ENCODE data around the gene CD68. TPM values are rescaled to one million over a fixed set of nuclear protein-coding genes. Genes with fewer than 3 reads are reported as not detected.
A peak's percentile ranks its signal among the peaks of the same experiment; 100 is the strongest.

The CD68 gene
- total RNA-seq, 1 donor from 2014 or later, result 1.1 TPM

DNA sequence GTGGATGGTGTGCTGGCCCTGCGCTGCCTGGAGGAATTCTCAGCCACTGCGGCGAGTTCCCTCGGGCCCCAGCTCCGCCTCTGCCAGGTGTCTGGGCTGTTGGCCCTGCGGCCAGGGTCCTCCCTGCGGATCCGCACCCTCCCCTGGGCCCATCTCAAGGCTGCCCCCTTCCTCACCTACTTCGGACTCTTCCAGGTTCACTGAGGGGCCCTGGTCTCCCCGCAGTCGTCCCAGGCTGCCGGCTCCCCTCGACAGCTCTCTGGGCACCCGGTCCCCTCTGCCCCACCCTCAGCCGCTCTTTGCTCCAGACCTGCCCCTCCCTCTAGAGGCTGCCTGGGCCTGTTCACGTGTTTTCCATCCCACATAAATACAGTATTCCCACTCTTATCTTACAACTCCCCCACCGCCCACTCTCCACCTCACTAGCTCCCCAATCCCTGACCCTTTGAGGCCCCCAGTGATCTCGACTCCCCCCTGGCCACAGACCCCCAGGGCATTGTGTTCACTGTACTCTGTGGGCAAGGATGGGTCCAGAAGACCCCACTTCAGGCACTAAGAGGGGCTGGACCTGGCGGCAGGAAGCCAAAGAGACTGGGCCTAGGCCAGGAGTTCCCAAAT is 22.2 kb upstream of the CD68 start:
- TF ChIP-seq CTCF (IDR thresholded peaks at IDR 0.05), result no peak
- peaks cover 26% of the 10 kb centered on the region for H3K4me1 Mint-ChIP-seq (ENCODE audit: unreplicated experiment)
- no peak overlapping the region for H3K4me3 Mint-ChIP-seq (ENCODE audit: unreplicated experiment)
- no peaks in the 10 kb centered on the region for H3K9me3 Mint-ChIP-seq (ENCODE audit: unreplicated experiment)
- H3K27me3 Mint-ChIP-seq (ENCODE audit: unreplicated experiment), result no peaks in the 10 kb centered on the region
- no peak for DNase-seq (ENCODE audit: extremely low spot score, unreplicated experiment)
- H3K27ac Mint-ChIP-seq (ENCODE audit: unreplicated experiment), result no peak overlapping the region
- H3K36me3 Mint-ChIP-seq (ENCODE audit: unreplicated experiment), result no peaks in the 10 kb centered on the region

DNA sequence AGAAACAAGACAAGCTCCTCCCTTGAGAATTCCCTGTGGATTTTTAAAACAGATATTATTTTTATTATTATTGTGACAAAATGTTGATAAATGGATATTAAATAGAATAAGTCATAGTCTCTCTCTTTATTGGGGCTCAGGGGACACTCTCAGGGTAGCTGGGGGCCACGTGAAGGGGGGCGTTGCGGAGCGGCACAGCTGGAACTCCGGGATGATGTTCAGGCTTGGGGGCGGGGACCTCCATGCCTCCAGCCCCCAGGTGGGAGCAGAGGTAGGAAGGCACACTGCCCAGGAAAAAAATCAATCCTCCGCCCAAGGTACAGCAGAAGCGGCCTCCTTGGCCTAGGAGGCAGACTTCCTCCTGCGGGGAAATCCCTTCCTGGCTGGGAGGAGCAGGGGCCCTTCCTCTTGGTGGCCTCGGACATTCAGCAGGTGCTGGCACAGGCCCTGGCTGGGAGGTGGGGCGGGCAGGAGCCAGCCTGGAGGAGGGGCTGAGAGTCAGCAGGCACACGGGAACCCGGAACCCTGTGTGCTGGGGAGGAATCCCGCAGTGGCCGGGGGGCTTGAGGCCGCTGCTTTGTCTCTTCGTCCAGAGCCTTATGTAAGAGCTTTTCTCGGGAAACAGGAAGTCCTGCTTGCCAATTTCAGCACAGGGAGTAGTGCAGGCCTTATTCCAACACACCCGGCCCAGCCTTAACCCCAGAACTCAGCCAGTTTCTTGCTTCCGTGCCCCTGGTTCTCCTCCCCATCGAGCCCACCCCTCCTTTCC is 21.5 kb upstream of the CD68 start:
- DNase-seq (ENCODE audit: extremely low spot score, unreplicated experiment), result no peak
- no peak for TF ChIP-seq CTCF (IDR thresholded peaks at IDR 0.05)
- no peak overlapping the region for H3K4me3 Mint-ChIP-seq (ENCODE audit: unreplicated experiment)
- H3K9me3 Mint-ChIP-seq (ENCODE audit: unreplicated experiment), result no peaks in the 10 kb centered on the region
- H3K36me3 Mint-ChIP-seq (ENCODE audit: unreplicated experiment), result no peaks in the 10 kb centered on the region
- peaks cover 32% of the 10 kb centered on the region for H3K4me1 Mint-ChIP-seq (ENCODE audit: unreplicated experiment)
- peak overlapping the region; percentile 71 for H3K27ac Mint-ChIP-seq (ENCODE audit: unreplicated experiment)
- no peaks in the 10 kb centered on the region for H3K27me3 Mint-ChIP-seq (ENCODE audit: unreplicated experiment)

DNA sequence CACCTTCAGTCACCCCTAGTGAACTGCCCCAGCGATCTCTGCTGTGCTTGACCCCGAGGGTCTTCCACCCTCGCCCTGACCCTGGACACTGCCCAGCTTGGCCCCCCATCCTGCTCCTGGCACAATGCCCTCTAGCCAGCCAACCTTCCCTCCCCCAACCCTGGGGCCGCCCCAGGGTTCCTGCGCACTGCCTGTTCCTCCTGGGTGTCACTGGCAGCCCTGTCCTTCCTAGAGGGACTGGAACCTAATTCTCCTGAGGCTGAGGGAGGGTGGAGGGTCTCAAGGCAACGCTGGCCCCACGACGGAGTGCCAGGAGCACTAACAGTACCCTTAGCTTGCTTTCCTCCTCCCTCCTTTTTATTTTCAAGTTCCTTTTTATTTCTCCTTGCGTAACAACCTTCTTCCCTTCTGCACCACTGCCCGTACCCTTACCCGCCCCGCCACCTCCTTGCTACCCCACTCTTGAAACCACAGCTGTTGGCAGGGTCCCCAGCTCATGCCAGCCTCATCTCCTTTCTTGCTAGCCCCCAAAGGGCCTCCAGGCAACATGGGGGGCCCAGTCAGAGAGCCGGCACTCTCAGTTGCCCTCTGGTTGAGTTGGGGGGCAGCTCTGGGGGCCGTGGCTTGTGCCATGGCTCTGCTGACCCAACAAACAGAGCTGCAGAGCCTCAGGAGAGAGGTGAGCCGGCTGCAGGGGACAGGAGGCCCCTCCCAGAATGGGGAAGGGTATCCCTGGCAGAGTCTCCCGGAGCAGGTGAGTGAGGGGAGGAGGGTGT is 20.7 kb upstream of the CD68 start, which contains the start of gene TNFSF13:
TNFSF13 (plus strand) TSS at position 207 of the 776 bp plus-strand sequence; CDS start at position 497, 290 bp downstream.
- no peak for DNase-seq (ENCODE audit: extremely low spot score, unreplicated experiment)
- H3K4me3 Mint-ChIP-seq (ENCODE audit: unreplicated experiment), result no peak within 1 kb of the TSS
- peaks cover 36% of the 10 kb centered on the region for H3K4me1 Mint-ChIP-seq (ENCODE audit: unreplicated experiment)
- no peaks in the 10 kb centered on the region for H3K9me3 Mint-ChIP-seq (ENCODE audit: unreplicated experiment)
- no peaks in the 10 kb centered on the region for H3K36me3 Mint-ChIP-seq (ENCODE audit: unreplicated experiment)
- no peaks in the 10 kb centered on the region for H3K27me3 Mint-ChIP-seq (ENCODE audit: unreplicated experiment)
- no peak for TF ChIP-seq CTCF (IDR thresholded peaks at IDR 0.05)
- peak within 1 kb of the TSS; percentile 71 for H3K27ac Mint-ChIP-seq (ENCODE audit: unreplicated experiment)

DNA sequence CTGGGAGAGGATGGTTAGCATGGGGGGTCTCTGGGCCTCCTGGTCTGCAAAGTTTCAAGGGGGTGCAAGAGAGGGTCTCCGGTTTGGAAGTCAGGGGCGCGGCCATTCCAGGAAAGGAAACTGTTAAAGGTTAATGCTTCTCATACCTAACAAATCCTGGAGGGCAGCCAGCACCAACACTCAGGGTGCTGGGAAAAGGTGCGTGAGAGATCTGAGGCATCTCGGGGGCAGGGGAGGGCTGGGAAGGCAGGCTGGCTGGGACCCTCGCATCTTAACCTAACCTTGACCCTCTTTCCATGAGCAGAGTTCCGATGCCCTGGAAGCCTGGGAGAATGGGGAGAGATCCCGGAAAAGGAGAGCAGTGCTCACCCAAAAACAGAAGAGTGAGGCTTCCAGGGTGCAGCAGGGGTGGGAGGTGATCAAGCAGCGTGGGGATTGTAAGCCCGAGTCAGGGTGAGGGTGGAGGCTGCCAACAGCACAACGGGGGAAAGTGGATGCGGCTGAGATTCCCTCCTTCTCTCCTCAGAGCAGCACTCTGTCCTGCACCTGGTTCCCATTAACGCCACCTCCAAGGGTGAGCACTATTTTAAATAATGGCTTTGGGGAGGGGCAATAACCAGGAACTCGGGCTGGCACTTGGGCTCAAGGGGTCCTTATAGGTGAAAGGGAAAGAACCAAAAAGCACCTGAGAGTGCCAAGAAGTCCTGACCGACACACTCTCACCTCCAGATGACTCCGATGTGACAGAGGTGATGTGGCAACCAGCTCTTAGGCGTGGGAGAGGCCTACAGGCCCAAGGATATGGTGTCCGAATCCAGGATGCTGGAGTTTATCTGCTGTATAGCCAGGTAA is 19.9 kb upstream of the CD68 start:
- Mint-ChIP-seq H3K9me3 (ENCODE audit: unreplicated experiment) (no peaks in the 10 kb centered on the region), H3K4me3 (ENCODE audit: unreplicated experiment) (no peak overlapping the region), H3K27ac (ENCODE audit: unreplicated experiment) (peak overlapping the region; percentile 89), H3K4me1 (ENCODE audit: unreplicated experiment) (peaks cover 41% of the 10 kb centered on the region), H3K27me3 (ENCODE audit: unreplicated experiment) (no peaks in the 10 kb centered on the region), H3K36me3 (ENCODE audit: unreplicated experiment) (no peaks in the 10 kb centered on the region)
- no peak for DNase-seq (ENCODE audit: extremely low spot score, unreplicated experiment)
- no peak for TF ChIP-seq CTCF (IDR thresholded peaks at IDR 0.05)

Measured in osteocyte (in vitro differentiated cells).